Adipose tissue (tissue), 3 donors: ENCODE data around the gene HSD17B11. TPM values are rescaled to one million over a fixed set of nuclear protein-coding genes. Genes with fewer than 3 reads are reported as not detected.
"Not testable (repeated sequence)": the region's sequence is repeated elsewhere in the genome, so short reads cannot be mapped to it uniquely, and the experiment has no call there.

Experiments
- H3K27ac ChIP-seq: one replicate; pipeline ENCODE4 v1.5.1; 2013; ENCODE audit warnings: low read depth, low read length
- WGBS, 3 donors: extraction: QIAGEN DNeasy Blood & Tissue Kit; methylation state at CpG; one replicate each; pipeline ENCODE4 v1.1.7; 2013; 5-methylcytosine and 5-hydroxymethylcytosine counted together
- polyA plus RNA-seq, 3 donors: library from polyadenylated mRNA; stranded (reverse); fragments of 200-250 nt; gene quantifications; one replicate each; pipeline ENCODE4 v1.2.3, GENCODE V29; 2013
- donor health status: healthy with polysubstance abuse.
- donor health status: Bipolar disorder and iron deficiency.
- donor health status: healthy.

The HSD17B11 gene, protein sequence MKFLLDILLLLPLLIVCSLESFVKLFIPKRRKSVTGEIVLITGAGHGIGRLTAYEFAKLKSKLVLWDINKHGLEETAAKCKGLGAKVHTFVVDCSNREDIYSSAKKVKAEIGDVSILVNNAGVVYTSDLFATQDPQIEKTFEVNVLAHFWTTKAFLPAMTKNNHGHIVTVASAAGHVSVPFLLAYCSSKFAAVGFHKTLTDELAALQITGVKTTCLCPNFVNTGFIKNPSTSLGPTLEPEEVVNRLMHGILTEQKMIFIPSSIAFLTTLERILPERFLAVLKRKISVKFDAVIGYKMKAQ
- polyA plus RNA-seq: 10 to 100 TPM; 38.0 to 68.6 (median 38.4) TPM

DNA sequence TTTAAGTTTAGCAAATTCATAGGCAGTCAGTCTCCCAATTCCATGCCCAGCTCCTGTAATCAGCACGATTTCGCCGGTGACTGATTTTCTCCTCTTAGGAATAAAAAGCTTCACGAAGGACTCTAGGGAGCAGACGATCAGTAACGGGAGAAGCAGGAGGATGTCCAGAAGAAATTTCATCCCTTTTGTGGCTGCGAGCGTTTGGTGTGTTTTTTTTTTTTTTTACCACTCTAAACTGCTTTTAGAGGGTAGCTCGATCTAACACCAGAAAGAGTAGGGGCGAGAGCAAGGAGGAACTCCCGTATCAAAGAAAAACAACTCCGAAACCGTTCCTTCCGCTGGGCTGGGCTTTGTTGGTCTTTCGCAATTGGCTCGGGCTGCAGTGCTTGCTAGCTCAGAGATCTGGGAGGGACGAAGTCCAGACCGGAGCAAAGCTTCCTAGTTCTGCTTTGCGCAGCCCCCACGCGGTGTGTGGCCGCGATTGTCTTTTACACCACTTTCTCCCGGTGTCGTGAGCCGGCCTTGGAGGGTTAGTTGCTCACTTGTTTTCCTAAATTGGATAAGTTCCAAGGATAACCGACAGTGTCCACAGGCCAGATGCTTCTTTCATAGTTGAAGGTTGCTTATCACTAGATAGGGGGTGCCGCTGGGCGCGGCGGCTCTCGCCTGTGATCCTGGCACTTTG is at the start of gene HSD17B11:
Gene HSD17B11, minus strand, starts transcription at position 298 of the 685 bp plus-strand sequence. Its CDS starts 118 bp downstream, at position 180.
- H3K27ac ChIP-seq: no peak within 1 kb of the TSS
- 0% methylated on average over 32 of the region's 32 CpGs for WGBS, 3 donors

DNA sequence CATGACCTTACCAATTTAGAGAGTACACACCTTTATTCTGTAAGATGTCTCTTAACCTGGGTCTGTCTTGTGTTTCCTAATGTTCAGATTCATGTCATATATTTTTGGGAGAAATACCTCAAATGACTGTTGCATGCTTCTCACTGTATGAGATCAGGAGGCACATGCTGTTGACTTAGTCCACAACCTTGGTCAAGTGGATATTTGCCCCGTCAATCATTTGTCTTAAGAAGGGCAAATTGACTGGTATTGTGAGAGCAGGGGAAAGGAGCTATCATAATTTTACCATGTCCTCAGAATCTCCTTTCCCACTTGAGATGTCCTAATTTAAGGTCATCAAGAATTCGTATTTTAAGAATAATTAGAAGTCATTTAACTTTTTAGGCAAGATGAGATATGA is 42.4 kb upstream of the HSD17B11 start:
- 56 to 94% (median 92%) methylated on average over 2 of the region's 2 CpGs for WGBS, 3 donors

DNA sequence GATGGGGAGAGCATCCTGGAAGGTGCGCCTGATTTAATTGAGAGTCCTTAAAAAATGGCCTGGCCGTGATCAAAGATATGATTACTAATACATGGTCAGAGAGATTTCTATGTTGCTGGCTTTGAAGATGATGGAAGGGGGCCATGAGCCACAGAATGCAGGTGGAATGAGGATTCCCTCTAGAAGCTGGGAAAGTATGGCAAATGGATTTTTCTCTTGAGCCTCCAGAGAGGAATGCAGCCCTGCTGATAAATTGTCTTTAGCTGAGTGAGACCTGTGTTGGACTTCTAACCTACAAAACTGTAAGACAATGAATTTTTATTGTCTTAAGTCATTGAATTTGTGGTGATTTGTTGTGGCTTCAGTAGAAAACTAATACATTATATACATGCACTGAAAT is 39.0 kb upstream of the HSD17B11 start:
- WGBS, 3 donors: 91 to 97% (median 95%) methylated on average over 2 of the region's 2 CpGs

More for the DNA sequence above, 42.4 kb upstream of the HSD17B11 start:
- no peak overlapping the region for H3K27ac ChIP-seq

DNA sequence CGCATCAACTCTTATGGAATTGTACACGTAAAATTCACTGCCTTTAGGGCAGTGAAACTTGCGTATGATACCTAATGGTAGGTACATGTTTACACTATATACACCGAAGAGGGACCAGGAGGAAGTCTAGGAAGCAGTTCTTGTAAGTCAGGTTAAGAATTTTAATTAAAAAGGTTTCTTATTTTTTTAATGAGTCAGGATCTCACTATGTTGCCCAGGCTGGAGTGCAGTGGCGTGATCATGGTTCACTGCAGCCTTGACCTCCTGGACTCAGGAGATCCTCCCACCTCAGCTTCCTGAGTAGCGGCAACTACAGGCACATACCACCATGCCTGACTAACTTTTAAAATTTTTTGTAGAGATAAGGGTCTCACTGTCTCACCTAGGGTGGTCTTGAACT is 38.0 kb upstream of the HSD17B11 start:
- 94 to 95% (median 94%) methylated on average over 6 of the region's 6 CpGs for WGBS, 3 donors
- H3K27ac ChIP-seq: no peak overlapping the region

More for the DNA sequence above, 39.0 kb upstream of the HSD17B11 start:
- no peak overlapping the region for H3K27ac ChIP-seq

DNA sequence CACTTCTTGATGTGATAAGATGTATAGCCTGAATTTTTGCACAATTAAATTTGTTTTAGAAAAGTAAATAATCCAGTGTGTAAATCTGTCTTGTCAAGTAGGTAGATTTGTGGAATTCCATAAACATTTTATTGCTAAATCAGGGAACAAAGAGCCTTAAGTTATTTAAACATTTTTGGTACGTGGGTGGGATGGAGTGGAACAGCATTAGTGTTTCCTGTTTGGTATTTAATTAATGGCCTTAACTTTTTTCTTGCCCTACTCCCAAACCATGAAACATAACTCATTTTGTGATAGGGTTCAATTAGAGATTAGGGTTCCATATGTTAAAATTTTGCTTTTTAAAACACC is 36.5 kb upstream of the HSD17B11 start:
- WGBS, 3 donors: 6 to 51% (median 38%) methylated on average over 1 of the region's 1 CpG
- no peak overlapping the region for H3K27ac ChIP-seq

DNA sequence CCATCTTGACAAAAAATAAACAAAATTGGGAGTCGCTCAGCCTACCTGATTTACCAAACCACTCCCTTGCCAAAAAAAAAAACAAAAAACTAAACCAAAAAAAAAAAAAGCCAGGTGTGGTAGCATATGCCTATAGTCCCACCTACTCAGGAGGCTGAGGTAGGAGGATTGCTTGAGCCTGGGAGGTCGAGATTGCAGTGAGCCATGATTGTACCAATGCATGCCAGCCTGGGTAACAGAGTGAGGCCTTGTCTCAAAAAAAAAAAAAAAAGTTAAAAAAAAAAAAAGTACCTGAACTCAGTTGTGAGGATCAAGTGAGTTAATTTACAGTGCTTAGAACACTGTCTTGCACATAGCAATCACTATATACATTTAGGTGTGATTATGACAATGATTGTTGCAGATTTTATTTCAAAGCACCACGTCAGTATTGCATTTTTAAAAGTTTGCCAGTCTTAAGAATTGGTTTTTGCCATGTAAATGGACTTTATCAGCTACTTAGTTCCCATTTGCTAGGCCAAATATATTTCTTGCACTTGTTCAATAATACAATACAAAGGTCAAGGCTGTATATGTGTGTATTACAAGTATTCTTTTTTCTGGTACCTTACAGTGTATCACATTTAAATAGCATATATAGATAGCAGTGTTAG is 36.0 kb upstream of the HSD17B11 start:
- H3K27ac ChIP-seq: no peak overlapping the region
- WGBS, 3 donors: 62 to 94% (median 87%) methylated on average over 3 of the region's 3 CpGs

DNA sequence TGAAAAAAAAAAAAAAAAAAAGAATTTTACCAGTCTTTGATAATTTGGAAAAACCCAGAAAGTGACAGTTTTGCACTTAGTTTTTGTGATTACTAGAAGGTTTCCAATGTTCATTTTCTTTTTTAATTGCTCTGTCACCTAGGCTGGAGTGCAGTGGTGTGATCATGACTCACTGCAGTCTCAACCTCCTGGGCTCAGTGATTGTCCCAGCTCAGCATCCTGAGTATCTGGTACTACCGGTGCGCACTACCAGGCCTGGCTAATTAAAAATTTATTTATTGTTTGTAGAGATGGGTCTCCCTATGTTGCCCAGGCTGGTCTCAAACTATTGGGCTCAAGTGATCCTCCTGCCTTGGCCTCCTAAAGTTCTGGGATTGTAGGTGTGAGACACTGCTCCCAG is 34.7 kb upstream of the HSD17B11 start:
- no peak overlapping the region for H3K27ac ChIP-seq
- WGBS, 3 donors: 94 to 98% (median 95%) methylated on average over 2 of the region's 2 CpGs

DNA sequence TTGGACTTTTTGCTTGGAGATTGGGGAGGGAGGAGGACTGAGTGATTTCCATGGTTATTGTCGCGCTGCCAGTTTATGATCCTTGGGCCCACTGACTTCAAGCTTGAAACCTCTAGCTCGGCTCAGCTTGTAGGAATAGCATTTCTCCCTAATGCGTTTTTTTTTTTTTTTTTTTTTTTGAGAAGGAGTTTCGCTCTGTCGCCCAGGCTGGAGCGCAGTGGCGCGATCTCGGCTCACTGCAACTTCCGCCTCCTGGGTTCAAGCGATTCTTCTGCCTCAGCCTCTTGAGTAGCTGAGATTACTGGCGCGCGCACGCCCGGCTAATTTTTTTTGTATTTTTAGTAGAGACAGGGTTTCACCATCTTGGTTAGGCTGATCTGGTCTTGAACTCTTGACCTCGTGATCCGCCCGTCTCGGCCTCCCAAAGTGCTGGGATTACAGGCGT is 33.1 kb upstream of the HSD17B11 start:
- 82 to 91% (median 90%) methylated on average over 19 to 22 of the region's 22 CpGs for WGBS, 3 donors
- H3K27ac ChIP-seq: not testable (repeated sequence)

DNA sequence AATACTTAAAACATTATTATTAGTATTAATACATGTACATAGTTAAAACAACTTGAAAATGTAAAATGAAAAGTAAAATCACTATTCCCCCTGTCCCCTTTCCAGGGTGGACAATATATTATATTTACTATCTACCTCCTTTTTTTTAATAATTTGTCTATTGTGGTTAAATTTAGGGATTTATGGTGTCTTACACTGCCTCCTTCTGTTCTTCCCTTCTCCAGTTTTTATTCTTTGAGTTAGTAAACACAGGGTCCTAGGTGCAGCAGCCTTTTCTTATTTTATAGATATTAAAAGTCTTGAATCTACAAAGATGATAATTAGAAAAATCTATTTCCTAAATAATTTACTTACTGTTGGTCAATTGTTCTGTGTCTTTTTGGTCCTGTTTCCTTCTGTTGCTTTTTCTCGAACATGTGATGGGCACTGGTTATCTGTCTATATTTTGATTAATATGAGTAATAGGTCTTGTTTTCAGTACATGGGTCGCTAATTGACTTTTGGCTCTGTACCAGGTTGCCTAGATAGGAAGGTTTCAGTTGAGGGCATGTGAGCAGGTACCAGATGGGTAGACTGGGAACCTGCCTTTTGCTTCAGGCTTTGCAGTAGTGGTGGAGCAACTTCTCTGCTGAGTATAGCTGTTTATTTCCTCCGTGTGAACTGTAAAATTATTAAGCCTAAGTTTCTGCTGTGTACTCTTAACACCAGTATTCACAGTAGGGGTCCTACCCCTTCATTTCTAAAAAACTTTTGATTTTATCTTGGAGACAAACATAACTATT is 32.5 kb upstream of the HSD17B11 start:
- 11 to 17% (median 14%) methylated on average over 3 of the region's 3 CpGs for WGBS, 3 donors
- no peak overlapping the region for H3K27ac ChIP-seq

DNA sequence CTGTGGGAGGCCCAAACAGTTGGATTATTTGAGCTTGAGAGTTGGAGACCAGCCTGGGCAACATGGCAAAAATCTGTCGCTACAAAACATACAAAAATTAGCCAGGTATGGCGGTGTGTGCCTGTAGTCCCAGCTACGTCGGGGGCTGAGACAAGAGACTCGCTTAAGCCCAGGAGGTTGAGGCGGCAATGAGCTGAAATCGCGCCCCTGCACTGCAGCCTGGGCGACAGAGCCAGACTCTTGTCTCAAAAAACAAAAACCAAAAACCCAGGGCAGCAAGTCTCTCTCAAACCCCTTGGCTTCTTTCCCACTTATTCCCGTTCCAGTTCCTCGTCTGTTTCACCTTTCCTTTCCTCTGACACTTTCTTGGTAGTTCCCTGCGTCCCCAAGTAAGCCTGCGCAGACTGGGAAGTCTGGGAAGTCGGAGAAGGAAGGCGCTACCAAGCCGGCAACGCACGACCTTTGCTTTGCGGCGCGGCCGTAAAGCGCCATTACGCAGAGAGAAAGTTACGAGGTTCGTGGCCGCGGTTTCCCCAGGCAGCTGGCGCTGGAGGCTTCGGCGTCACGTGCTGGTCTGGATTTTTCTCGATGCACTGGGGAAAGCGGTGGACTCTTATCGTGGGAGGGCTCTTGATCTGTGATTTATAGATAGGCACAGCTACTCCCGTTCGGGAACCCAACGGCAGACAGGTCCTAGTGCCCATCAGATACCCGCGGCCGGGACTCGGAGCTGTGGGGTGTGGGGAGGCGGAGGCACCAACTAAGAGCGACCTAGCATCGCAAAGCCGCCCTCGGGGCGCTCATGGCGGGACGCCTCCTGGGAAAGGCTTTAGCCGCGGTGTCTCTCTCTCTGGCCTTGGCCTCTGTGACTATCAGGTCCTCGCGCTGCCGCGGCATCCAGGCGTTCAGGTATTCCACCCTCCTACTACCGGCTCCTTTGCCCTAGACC is 31.4 kb upstream of the HSD17B11 start, which contains the start of gene NUDT9:
Gene NUDT9, plus strand, starts transcription at position 470 of the 949 bp plus-strand sequence. Its CDS starts 333 bp downstream, at position 803.
- peak within 1 kb of the TSS; percentile 15 for H3K27ac ChIP-seq
- WGBS, 3 donors: 1% methylated on average over 55 to 58 of the region's 58 CpGs

DNA sequence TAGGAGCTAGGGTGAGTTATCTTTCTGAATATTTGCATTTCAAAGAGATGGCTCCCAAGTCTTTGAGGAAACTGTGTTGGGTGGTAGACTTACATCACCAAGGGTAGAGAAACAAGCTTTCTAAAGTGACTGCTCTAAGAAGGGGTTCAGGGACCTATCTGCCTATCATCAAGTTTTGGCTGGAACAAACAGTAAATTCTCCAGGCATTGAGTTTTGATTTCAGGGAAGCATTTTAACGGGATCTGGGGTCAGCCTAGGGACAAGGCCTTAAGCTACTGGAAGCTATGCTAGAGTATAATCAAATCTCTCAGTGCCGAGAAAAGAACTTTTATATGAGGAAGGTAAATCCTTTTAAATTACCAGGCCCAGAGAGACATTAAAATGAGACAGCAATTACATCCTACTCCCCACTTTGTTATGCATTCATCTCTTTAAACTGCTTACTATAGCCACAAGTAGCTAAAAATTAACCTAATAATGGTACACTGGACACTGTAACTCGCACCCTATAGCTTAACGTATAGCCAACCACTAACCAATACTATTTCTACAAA is 29.4 kb upstream of the HSD17B11 start:
- no peak overlapping the region for H3K27ac ChIP-seq
- 75 to 85% (median 82%) methylated on average over 4 of the region's 4 CpGs for WGBS, 3 donors

DNA sequence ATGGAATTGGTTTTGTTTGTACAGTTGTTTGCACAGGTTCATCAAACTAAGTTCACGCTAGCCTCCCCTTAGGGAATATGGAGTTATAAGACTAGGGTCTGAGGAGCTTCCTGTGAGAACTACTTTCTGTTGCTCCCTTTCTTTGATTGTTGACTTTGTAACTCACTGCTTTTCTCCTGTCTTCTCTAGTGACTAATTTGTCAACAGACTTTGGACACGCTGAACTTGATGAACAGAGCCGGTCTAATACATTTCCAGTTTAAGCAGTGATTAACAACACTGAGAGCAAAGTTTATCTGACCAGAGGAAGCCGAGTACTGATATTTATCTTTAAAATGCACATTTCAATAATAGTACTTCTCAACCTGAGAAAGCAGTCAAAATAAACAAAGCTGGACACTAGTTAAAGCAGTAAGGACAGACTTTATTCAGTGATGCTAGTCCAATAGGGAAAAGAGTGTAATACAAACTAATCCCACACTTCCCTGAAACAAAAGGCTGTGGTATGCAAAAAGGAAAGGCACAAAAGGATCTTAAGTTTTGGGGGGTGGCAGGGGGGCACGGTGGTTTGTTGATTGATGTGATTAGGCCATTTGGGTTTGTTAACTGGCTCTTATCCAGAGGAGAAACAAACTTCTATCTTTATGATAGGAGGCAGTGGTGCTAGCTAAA is 28.7 kb upstream of the HSD17B11 start:
- 18 to 54% (median 38%) methylated on average over 5 of the region's 5 CpGs for WGBS, 3 donors
- no peak overlapping the region for H3K27ac ChIP-seq

DNA sequence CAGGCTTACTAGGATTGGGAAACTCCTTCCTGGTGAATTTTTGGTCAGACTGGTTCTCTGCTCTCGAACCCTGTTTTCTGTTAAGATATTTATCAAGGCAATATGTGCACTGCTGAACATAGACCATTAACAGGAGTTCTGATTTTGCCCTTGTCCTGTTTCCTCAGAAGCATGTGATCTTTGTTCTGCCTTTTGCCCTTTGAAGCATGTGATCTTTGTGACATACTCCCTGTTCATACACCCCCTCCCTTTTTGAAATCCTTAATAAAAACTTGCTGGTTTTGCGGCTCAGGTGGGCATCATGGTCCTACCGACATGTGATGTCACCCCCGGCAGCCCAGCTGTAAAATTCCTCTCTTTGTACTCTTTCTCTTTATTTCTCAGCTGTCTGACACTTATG is 27.4 kb upstream of the HSD17B11 start:
- H3K27ac ChIP-seq: not testable (repeated sequence)
- 89 to 97% (median 93%) methylated on average over 4 of the region's 4 CpGs for WGBS, 3 donors

DNA sequence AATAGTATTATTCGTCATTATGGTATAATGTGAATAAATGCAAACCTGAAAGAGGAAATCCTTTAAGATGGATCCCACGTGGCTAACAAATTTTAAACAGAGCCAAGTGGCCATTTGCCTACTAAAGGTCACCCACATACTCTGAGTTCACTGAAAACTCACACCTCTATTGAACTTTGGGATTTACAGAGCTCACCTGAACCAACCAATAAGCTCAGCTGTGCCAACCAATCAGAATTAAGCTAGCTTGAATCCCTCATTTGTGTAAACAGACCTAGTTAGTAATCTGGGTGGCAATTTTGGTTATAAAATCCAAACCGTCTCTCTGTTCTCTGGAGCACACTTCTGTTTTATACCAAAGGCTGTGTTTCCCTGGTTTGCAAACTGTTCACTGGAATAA is 26.0 kb upstream of the HSD17B11 start:
- no peak overlapping the region for H3K27ac ChIP-seq
- 49 to 79% (median 78%) methylated on average over 3 of the region's 3 CpGs for WGBS, 3 donors

DNA sequence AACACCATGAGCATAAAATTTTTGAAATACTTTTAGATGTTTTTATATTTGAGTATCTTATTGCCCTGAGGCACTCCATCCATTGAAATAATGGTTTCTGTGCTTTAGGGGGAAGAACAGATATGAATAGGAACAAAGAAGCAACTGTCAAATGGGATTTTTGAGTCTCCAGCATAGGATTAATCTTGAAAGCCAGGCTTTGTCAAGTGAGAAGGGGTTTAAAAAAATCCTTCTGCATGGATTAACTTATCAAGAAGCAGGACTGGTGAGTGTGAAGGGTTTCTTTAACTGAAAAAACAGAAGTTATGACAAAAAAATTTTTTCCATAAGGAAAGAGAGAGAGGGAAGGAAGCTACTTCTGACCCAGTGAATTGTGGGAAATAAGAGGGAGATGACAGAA is 23.8 kb upstream of the HSD17B11 start:
- H3K27ac ChIP-seq: no peak overlapping the region

DNA sequence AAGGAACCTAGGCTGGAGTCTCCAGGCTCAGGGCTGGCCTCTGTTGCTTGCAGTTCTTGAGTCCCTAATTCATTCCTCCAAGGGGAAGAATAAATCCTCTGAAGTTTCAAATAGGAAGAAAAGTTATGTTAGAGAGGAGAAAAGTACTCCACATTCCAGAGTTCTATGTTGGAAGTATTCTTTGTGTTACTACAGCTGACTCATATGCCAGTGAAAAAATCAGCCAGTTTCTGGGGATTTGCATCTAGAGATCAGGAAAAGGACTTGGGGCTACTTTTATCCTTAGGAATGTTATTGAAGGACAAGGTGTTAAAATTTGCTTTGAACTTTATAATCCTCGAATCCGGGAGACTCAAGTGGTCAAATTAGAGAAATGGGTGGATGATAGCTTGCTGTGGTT is 19.7 kb upstream of the HSD17B11 start:
- H3K27ac ChIP-seq: no peak overlapping the region
- whole genome bisulfite sequencing, 3 donors: 88 to 95% (median 90%) methylated on average over 2 of the region's 2 CpGs

DNA sequence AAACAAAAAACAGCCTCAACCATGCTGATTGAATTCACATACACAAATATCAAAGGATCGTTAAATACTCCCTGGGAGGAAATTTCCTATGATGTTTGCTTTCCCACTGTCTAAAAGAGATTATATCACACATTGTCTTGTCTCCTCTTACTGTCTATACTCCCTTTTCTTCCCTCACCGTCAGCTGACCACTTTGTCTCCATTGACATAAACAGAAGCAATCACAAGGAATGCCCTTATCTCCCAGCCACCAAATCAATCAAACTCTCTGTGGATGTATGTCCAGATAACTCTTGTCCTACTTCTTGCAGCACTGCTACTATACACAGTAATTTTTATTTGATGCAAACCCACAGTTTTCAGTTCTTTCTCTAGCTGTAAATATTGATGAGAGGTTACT is 19.2 kb upstream of the HSD17B11 start:
- no peak overlapping the region for H3K27ac ChIP-seq
- WGBS, 3 donors: 28 to 62% (median 58%) methylated on average over 2 of the region's 2 CpGs
